GM23248 (cell line): Measurements from ENCODE around the gene C17orf50. TPM values are rescaled to one million over a fixed set of nuclear protein-coding genes. Genes with fewer than 3 reads are reported as not detected.

Source experiments
- DNase-seq: peaks from one replicate; pipeline ENCODE4 v3.0.0-alpha.2; 2015
- H2AFZ ChIP-seq: fragments of 200-600 bp; sonication (generic); 2 replicates; pipeline ENCODE4 v1.6.1; 2016; ENCODE audit warnings: antibody characterized with exemption
- H3F3A ChIP-seq: fragments of 200-600 bp; sonication (generic); 2 replicates; pipeline ENCODE4 v1.6.1; 2016; ENCODE audit warnings: mild to moderate bottlenecking, antibody characterized with exemption, mixed run types; ENCODE audit not compliant: insufficient read depth
- H3K27ac ChIP-seq: fragments of 200-600 bp; sonication (generic); 2 replicates; pipeline ENCODE4 v1.5.1; 2016; ENCODE audit warnings: mild to moderate bottlenecking
- H3K27me3 ChIP-seq: fragments of 200-600 bp; sonication (generic); replicated peaks from 2 replicates; pipeline ENCODE4 v1.6.1; 2016; ENCODE audit warnings: mild to moderate bottlenecking; ENCODE audit not compliant: insufficient read depth
- H3K36me3 ChIP-seq: fragments of 200-600 bp; sonication (generic); 2 replicates; pipeline ENCODE4 v1.6.1; 2016; ENCODE audit warnings: low read depth, mild to moderate bottlenecking
- H3K4me1 ChIP-seq: fragments of 200-600 bp; sonication (generic); 2 replicates; pipeline ENCODE4 v1.6.1; 2016; ENCODE audit warnings: mild to moderate bottlenecking; ENCODE audit not compliant: insufficient read depth
- H3K4me2 ChIP-seq: fragments of 200-600 bp; sonication (generic); one replicate; pipeline ENCODE4 v1.6.1; 2016; ENCODE audit warnings: mild to moderate bottlenecking; ENCODE audit not compliant: unreplicated experiment
- H3K4me3 ChIP-seq: fragments of 200-600 bp; sonication (generic); 2 replicates; pipeline ENCODE4 v1.5.1; 2016; ENCODE audit warnings: mild to moderate bottlenecking
- H3K79me2 ChIP-seq: fragments of 200-600 bp; sonication (generic); 2 replicates; pipeline ENCODE4 v1.6.1; 2016; ENCODE audit warnings: mild to moderate bottlenecking; ENCODE audit not compliant: insufficient read depth
- H3K9ac ChIP-seq: fragments of 200-600 bp; sonication (generic); 2 replicates; pipeline ENCODE4 v1.6.1; 2016; ENCODE audit warnings: mild to moderate bottlenecking
- H3K9me2 ChIP-seq: fragments of 200-600 bp; sonication (generic); 2 replicates; pipeline ENCODE4 v1.6.1; 2016; ENCODE audit warnings: mixed run types, mild to moderate bottlenecking, moderate library complexity; ENCODE audit not compliant: insufficient read depth
- H3K9me3 ChIP-seq: fragments of 200-600 bp; sonication (generic); one replicate; pipeline ENCODE4 v1.6.1; 2017; ENCODE audit warnings: low read depth
- H4K20me1 ChIP-seq: fragments of 200-600 bp; sonication (generic); 2 replicates; pipeline ENCODE4 v1.6.0; 2016; ENCODE audit not compliant: insufficient read depth
- EZH2 ChIP-seq: fragments of 200-600 bp; sonication (generic); IDR thresholded peaks from 2 replicates; pipeline ENCODE4 v1.6.1; 2018; ENCODE audit warnings: antibody characterized with exemption, mild to moderate bottlenecking; ENCODE audit not compliant: insufficient read depth, poor library complexity, severe bottlenecking
- EZH2phosphoT487 ChIP-seq: fragments of 200-600 bp; sonication (generic); IDR thresholded peaks from 2 replicates; pipeline ENCODE4 v1.6.1; 2018; ENCODE audit warnings: antibody characterized with exemption, moderate library complexity, mild to moderate bottlenecking, low read depth; ENCODE audit not compliant: insufficient read depth
- WGBS, 2 experiments: methylation state at CpG; one replicate each; pipeline ENCODE4 v1.1.6; 2015 to 2017; ENCODE audit warnings: low lambda C conversion rate in 2 of 2, low coverage in 1 of 2; ENCODE audit errors: missing lambda C conversion rate in 2 of 2; 5-methylcytosine and 5-hydroxymethylcytosine counted together
- in situ Hi-C: fragments of 300-500 bp; cut with MboI; formaldehyde crosslinking; loops from 2 replicates; pipeline ENCODE4 v1.15.0; 2020
- polyA plus RNA-seq: library from polyadenylated mRNA; unstranded; fragments of >200 nt; fragmentation: Nextera tagmentation; extraction: Ambion mirVana; gene quantifications from 2 replicates; pipeline ENCODE4 v1.2.1, GENCODE V29; 2016
- total RNA-seq: library from RNA; depleted of rRNA; stranded (reverse); fragments of >200 nt; shearing (Covaris generic); gene quantifications from 2 replicates; pipeline ENCODE4 v1.2.3, GENCODE V29; 2014

The C17orf50 gene
- total and polyA plus RNA-seq, 2 experiments from 2014 or later = not detected

- no peak overlapping the region for H3K9ac ChIP-seq
- H4K20me1 ChIP-seq = no peaks in the 10 kb centered on the region
- TF ChIP-seq EZH2phosphoT487 (no peak), EZH2 (no peak)
- H3K9me2 ChIP-seq = no peaks in the 10 kb centered on the region
- no peak overlapping the region for H2AFZ ChIP-seq
- H3K79me2 ChIP-seq = peaks cover 4% of the 10 kb centered on the region
- WGBS, 2 experiments = 31 to 67% methylated on average over 1 of the region's 1 CpG
- no peaks in the 10 kb centered on the region for H3K36me3 ChIP-seq
- H3F3A ChIP-seq = peaks cover 19% of the 10 kb centered on the region
- H3K27ac ChIP-seq = no peak overlapping the region
- no peaks in the 10 kb centered on the region; the same call in 1 of the 2 replicates for H3K27me3 ChIP-seq
- H3K4me2 ChIP-seq = no peak overlapping the region
- H3K4me1 ChIP-seq = peaks cover 25% of the 10 kb centered on the region
- no peak overlapping the region for H3K4me3 ChIP-seq
- H3K9me3 ChIP-seq = no peaks in the 10 kb centered on the region
- in situ Hi-C loops = no loop called here
- DNase-seq = peak; percentile 94
Measured at GRCh38 chr17:35804658-35805192, 44.0 kb downstream of the C17orf50 start.

GRCh38 chr17:35807371-35808144, 46.9 kb downstream of the C17orf50 start:
- Histone ChIP-seq H4K20me1 (0 out of 2 replicates have a peak, but pooled peaks cover 4% of the 10 kb centered on the region), H2AFZ (peak overlapping the region; percentile 75), H3K79me2 (peaks cover 32% of the 10 kb centered on the region), H3K4me2 (no peak overlapping the region), H3K36me3 (no peaks in the 10 kb centered on the region), H3K4me1 (peaks cover 31% of the 10 kb centered on the region), H3K4me3 (no peak overlapping the region), H3K9me2 (no peaks in the 10 kb centered on the region), H3K9me3 (no peaks in the 10 kb centered on the region), H3K9ac (peak overlapping the region; percentile 13; the same call in 1 of the 2 replicates), H3K27ac (peak overlapping the region; percentile 92; the same call in 1 of the 2 replicates), H3F3A (peaks cover 19% of the 10 kb centered on the region), H3K27me3 (no peaks in the 10 kb centered on the region; the same call in 1 of the 2 replicates)
- 82 to 85% methylated on average over 7 of the region's 7 CpGs for WGBS, 2 experiments
- TF ChIP-seq EZH2phosphoT487 (no peak), EZH2 (no peak)
- in situ Hi-C loops = no loop called here
- peak; percentile 72 for DNase-seq

- no peak for DNase-seq
- H3K9ac ChIP-seq = peak overlapping the region; percentile 96
- H3K79me2 ChIP-seq = peaks cover 41% of the 10 kb centered on the region
- H3K27me3 ChIP-seq = no peaks in the 10 kb centered on the region
- no peaks in the 10 kb centered on the region for H3K9me2 ChIP-seq
- H3K4me1 ChIP-seq = peaks cover 31% of the 10 kb centered on the region
- no peak for TF ChIP-seq EZH2
- no peak for TF ChIP-seq EZH2phosphoT487
- peak overlapping the region; percentile 92 for H3K4me2 ChIP-seq
- H2AFZ ChIP-seq = peak overlapping the region; percentile 75
- H3K36me3 ChIP-seq = no peaks in the 10 kb centered on the region
- in situ Hi-C loops = no loop called here
- peaks cover 19% of the 10 kb centered on the region for H3F3A ChIP-seq
- peak overlapping the region; percentile 92 for H3K4me3 ChIP-seq
- no peaks in the 10 kb centered on the region for H3K9me3 ChIP-seq
- peak overlapping the region; percentile 92 for H3K27ac ChIP-seq
- 31 to 34% methylated on average over 19 of the region's 19 CpGs for WGBS, 2 experiments
- 0 out of 2 replicates have a peak, but pooled peaks cover 5% of the 10 kb centered on the region for H4K20me1 ChIP-seq
Measured at GRCh38 chr17:35808240-35808961, 47.7 kb downstream of the C17orf50 start.

GRCh38 chr17:35808962-35809854, 48.5 kb downstream of the C17orf50 start, which contains the start of gene TAF15:
Gene TAF15 (plus strand): TSS chr17:35809484. CDS start chr17:35809570, 86 bp downstream.
- peak within 1 kb of the TSS; percentile 75 for H2AFZ ChIP-seq
- peak; percentile 99 for DNase-seq
- H3K27ac ChIP-seq = peak within 1 kb of the TSS; percentile 92
- in situ Hi-C loops = no loop called here
- peaks cover 31% of the 10 kb centered on the region for H3K4me1 ChIP-seq
- no peaks in the 10 kb centered on the region for H3K9me2 ChIP-seq
- H3K9ac ChIP-seq = peak within 1 kb of the TSS; percentile 96
- no peaks in the 10 kb centered on the region for H3K36me3 ChIP-seq
- H3K9me3 ChIP-seq = no peaks in the 10 kb centered on the region
- H3K27me3 ChIP-seq = no peaks in the 10 kb centered on the region
- TF ChIP-seq EZH2phosphoT487 = no peak
- TF ChIP-seq EZH2 = no peak
- 1% methylated on average over 54 to 56 of the region's 71 CpGs for WGBS, 2 experiments
- 0 out of 2 replicates have a peak, but pooled peaks cover 8% of the 10 kb centered on the region for H4K20me1 ChIP-seq
- peaks cover 49% of the 10 kb centered on the region for H3K79me2 ChIP-seq
- peak within 1 kb of the TSS; percentile 99 for H3K4me2 ChIP-seq
- peaks cover 19% of the 10 kb centered on the region for H3F3A ChIP-seq
- peak within 1 kb of the TSS; percentile 92 for H3K4me3 ChIP-seq
